ENCODE results near the gene LPGAT1.

GRCh38 chr1:211751438-211751837, 79.1 kb downstream of the LPGAT1 start:
- TF ChIP-seq CTCF (IDR thresholded peaks at IDR 0.05; ENCODE audit: poor library complexity) (no peak), EZH2 (IDR thresholded peaks at IDR 0.05; ENCODE audit: borderline replicate concordance) (no peak), EZH2phosphoT487 (IDR thresholded peaks at IDR 0.05; ENCODE audit: low read depth, severe bottlenecking, unreplicated experiment) (no peak)
